Thyroid gland (tissue), 4 donors: ENCODE measurements around the gene ARHGEF1. TPM values are rescaled to one million over a fixed set of nuclear protein-coding genes. Genes with fewer than 3 reads are reported as not detected.

Experiments
- DNase-seq, 2 donors: peaks; one replicate each; pipeline ENCODE4 v3.0.0-alpha.2; 2019
- H3K27ac ChIP-seq, 3 donors: fragments of 200-600 bp; sonication (generic); 1 replicate in 2 of 3; 2 replicates in 1 of 3; pipeline ENCODE4 v1.5.1; 2016 to 2019; ENCODE audit warnings: mild to moderate bottlenecking in 1 of 3, moderate library complexity in 1 of 3
- H3K27me3 ChIP-seq: fragments of 200-600 bp; sonication (generic); one replicate; pipeline ENCODE4 v1.5.1; 2019
- H3K36me3 ChIP-seq, 2 donors: fragments of 200-600 bp; sonication (generic); one replicate each; pipeline ENCODE4 v1.5.1; 2016 to 2019
- H3K4me1 ChIP-seq, 2 donors: fragments of 200-600 bp; sonication (generic); one replicate each; pipeline ENCODE4 v1.5.1; 2017 to 2019
- H3K4me3 ChIP-seq, 3 donors: fragments of 200-600 bp; sonication (generic); replicated peaks in 1 of 3; 1 replicate in 2 of 3; 2 replicates in 1 of 3; pipeline ENCODE4 v1.5.1; 2016; ENCODE audit warnings: mild to moderate bottlenecking in 1 of 3
- H3K9me3 ChIP-seq: fragments of 200-600 bp; sonication (generic); one replicate; pipeline ENCODE4 v1.5.1; 2017
- POLR2A ChIP-seq, 2 donors: fragments of 450-650 bp; IDR thresholded peaks; one replicate each; pipeline ENCODE4 v1.6.1; 2017; ENCODE audit warnings: antibody characterized with exemption in 2 of 2, mild to moderate bottlenecking in 2 of 2, moderate library complexity in 1 of 2
- WGBS, 2 donors: methylation state at CpG; one replicate each; pipeline ENCODE4 v1.1.5; 2017; 5-methylcytosine and 5-hydroxymethylcytosine counted together
- intact Hi-C: fragments of 100-400 bp; cut with DNase I; formaldehyde crosslinking; loops from one replicate; pipeline ENCODE4 v1.15.1; 2023
- total RNA-seq, 4 donors: library from RNA; depleted of rRNA; stranded (reverse); fragments of >200 nt; gene quantifications; one replicate each; pipeline ENCODE4 v1.2.3, GENCODE V29; 2016
- TF ChIP-seq, protein P1 (sequence below), 6 experiments: fragments of 200-600 bp in 3 of 6; fragments of 450-650 bp in 3 of 6; sonication (generic) in 3 of 6; IDR thresholded peaks; one replicate each; pipeline ENCODE4 v1.5.1; 2016 to 2019; ENCODE audit warnings: antibody characterized with exemption in 6 of 6, mild to moderate bottlenecking in 2 of 6, inconsistent platforms in 1 of 6, moderate library complexity in 1 of 6

The ARHGEF1 gene
- total RNA-seq, 4 donors from 2014 or later = 34.5 to 52.6 (median 42.9) TPM

DNA sequence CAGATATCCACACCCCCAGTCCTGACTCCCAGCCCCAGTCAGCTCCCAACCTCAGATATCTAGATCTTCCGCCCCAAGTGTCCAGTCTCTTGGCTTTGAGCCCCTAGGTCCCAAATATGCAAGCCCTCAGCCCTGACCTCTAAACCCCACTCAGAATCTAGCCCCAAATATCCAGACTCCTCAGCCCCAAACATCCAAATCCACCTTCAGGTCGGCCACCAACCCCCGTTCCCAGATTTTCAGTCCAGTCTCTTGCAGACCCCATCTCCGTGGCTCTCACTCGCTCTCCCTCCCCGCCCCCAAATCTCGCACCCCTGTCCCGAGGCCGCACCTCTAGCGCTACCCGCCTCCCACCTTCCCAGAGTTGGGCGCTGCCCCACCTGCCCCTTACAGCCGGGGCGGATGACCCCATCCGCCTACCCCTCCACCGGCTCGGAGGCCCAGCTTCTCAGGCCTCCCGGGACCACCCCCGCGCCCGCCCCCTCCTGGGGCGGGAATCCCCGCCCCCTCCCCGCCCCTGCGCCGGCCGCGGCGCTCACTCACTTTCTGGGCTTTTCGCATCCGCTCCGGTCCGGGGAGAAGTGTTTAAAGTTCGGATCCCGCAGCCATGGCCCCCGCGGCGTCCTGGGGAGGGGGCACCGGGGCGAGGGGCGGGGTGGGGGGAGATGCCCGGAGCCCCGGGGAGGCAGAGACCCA is 44.7 kb downstream of the ARHGEF1 start:
- Histone ChIP-seq H3K4me1 (peaks cover 9 to 16% of the 10 kb centered on the region in 2 donors), H3K36me3 (no peaks in the 10 kb centered on the region), H3K27ac (no peak overlapping the region), H3K27me3 (peaks cover 41% of the 10 kb centered on the region), H3K9me3 (no peaks in the 10 kb centered on the region), H3K4me3 (peak overlapping the region in 1 of 3 donors; percentile 23)
- TF ChIP-seq, protein P1, sequence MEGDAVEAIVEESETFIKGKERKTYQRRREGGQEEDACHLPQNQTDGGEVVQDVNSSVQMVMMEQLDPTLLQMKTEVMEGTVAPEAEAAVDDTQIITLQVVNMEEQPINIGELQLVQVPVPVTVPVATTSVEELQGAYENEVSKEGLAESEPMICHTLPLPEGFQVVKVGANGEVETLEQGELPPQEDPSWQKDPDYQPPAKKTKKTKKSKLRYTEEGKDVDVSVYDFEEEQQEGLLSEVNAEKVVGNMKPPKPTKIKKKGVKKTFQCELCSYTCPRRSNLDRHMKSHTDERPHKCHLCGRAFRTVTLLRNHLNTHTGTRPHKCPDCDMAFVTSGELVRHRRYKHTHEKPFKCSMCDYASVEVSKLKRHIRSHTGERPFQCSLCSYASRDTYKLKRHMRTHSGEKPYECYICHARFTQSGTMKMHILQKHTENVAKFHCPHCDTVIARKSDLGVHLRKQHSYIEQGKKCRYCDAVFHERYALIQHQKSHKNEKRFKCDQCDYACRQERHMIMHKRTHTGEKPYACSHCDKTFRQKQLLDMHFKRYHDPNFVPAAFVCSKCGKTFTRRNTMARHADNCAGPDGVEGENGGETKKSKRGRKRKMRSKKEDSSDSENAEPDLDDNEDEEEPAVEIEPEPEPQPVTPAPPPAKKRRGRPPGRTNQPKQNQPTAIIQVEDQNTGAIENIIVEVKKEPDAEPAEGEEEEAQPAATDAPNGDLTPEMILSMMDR (IDR thresholded peaks at IDR 0.05) = no peak
- TF ChIP-seq POLR2A (IDR thresholded peaks at IDR 0.05) = no peak
- intact Hi-C loops = no loop called here
- DNase-seq = no peak
- 7 to 12% methylated on average over 25 to 28 of the region's 43 CpGs for WGBS, 2 donors

DNA sequence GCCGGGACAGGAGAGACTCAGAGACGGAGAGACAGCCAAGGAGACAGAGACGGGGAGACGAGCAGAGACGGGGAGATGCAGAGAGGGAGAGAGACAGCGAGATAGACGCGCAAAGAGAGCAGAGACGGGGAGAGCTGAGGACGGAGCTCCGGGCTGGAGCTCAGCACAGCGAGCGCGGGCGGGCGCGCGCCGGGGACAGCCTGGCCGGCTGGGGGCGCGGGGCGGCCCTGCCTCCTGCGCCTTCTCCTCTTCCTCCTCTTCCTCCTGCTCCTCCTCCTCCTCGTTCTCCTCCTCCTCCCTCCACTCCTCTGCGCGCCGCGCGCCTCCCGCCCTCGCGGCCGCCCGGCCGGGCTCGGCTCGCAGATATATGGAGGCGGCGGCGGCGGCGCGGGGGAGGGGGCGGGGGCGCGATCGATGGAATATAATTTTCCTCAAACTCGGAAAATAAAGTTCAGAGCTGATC is 45.3 kb downstream of the ARHGEF1 start, which contains the start of gene ERFL:
Gene ERFL, minus strand, starts transcription at position 229 of the 463 bp plus-strand sequence. CDS start 15,530 bp downstream, outside the sequence.
- Histone ChIP-seq H3K4me3 (peak within 1 kb of the TSS in 1 of 3 donors; percentile 23), H3K4me1 (peaks cover 9 to 16% of the 10 kb centered on the region in 2 donors), H3K27ac (no peak within 1 kb of the TSS), H3K27me3 (peaks cover 41% of the 10 kb centered on the region), H3K36me3 (no peaks in the 10 kb centered on the region), H3K9me3 (no peaks in the 10 kb centered on the region)
- TF ChIP-seq POLR2A (IDR thresholded peaks at IDR 0.05) = no peak
- TF ChIP-seq, protein P1 (IDR thresholded peaks at IDR 0.05) = no peak
- DNase-seq = no peak
- intact Hi-C loops = no loop called here
- 1% methylated on average over 44 to 47 of the region's 49 CpGs for WGBS, 2 donors

DNA sequence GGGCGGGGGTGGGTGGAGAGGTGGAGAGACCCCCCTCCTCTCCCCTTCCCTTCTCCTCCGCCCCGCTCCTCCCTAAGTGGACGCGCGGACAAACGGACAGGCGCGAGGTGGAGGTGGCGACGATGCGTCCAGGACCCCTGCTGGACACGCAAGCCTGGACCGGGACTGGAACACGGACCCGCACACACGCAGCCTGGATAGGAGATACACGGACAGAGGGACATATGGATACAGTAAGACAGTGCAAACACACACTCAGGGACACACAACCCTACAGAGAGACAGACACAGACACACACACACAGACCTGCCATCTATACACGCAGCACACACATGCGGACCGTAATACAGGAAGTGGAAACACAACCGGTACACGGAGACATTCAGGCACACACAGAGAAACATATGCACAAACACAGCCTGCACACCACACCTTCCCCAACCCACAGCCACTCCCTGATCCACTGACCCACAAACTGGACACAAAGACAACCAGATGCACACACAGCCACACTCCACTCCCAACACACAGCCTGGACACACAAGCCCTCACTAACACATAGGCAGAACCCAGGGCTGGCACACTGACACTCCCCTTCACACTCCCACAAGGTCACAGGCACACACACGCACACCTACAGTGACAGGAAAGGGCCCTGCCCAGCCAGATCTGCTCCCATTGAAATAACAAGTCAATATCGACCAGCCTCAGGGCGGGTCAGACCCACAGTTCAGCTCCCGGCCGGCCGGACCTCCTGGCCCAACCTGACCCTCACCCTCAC is 46.0 kb downstream of the ARHGEF1 start:
- DNase-seq = no peak
- H3K36me3 ChIP-seq = no peaks in the 10 kb centered on the region
- intact Hi-C loops = no loop called here
- WGBS, 2 donors = 4% methylated on average over 21 to 29 of the region's 29 CpGs
- H3K27ac ChIP-seq = no peak overlapping the region
- H3K9me3 ChIP-seq = no peaks in the 10 kb centered on the region
- TF ChIP-seq, protein P1 (IDR thresholded peaks at IDR 0.05) = no peak
- H3K4me3 ChIP-seq = peak overlapping the region in 1 of 3 donors; percentile 23
- H3K4me1 ChIP-seq = peaks cover 9 to 16% of the 10 kb centered on the region in 2 donors
- peaks cover 41% of the 10 kb centered on the region for H3K27me3 ChIP-seq

DNA sequence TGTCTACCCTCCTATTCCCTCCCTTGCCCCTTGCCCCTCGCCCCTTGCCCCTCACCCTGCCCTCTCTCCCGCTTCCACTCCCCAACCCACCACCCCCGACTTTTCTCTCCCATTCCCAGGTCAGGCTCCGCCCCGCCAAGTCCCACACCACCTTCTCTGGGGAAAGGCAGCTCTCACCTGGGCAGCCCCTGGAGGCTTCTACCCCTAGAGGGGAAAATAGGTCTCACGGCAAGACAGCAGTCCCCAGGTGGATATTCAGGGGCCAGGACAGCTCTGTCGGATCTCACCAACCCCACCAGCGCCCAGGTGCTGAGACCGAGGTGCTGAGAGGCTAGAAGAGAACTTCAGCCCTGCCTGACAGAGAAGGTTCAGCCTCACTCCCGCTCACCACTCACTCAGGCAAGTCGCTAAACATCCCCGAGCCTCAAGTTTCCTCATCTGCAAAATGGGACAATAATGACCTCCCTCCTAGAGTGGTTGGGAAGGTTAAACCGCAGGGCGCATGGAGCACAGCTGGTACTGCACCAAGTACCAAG is 46.6 kb downstream of the ARHGEF1 start:
- 15 to 25% methylated on average over 8 to 9 of the region's 14 CpGs for WGBS, 2 donors
- no peak overlapping the region for H3K4me3 ChIP-seq

More for the DNA sequence above, 46.6 kb downstream of the ARHGEF1 start:
- Histone ChIP-seq H3K36me3 (no peaks in the 10 kb centered on the region), H3K27ac (no peak overlapping the region), H3K27me3 (peaks cover 41% of the 10 kb centered on the region), H3K9me3 (no peaks in the 10 kb centered on the region), H3K4me1 (peaks cover 9 to 16% of the 10 kb centered on the region in 2 donors)
- no peak for TF ChIP-seq POLR2A (IDR thresholded peaks at IDR 0.05)
- TF ChIP-seq, protein P1 (IDR thresholded peaks at IDR 0.05) = no peak
- DNase-seq = no peak
- intact Hi-C loops = no loop called here
